Prostate gland (tissue), 2 donors: Measurements from ENCODE around the gene SLC16A10.

ENCODE experiments used
- CTCF ChIP-seq, 4 experiments: fragments of 200-600 bp in 2 of 4; fragments of 450-650 bp in 2 of 4; sonication (generic) in 2 of 4; IDR thresholded peaks; 1 replicate in 3 of 4; 2 replicates in 1 of 4; pipeline ENCODE4 v1.5.1; 2016 to 2019; ENCODE audit warnings: antibody characterized with exemption in 4 of 4, mild to moderate bottlenecking in 2 of 4, moderate library complexity in 2 of 4
- POLR2A ChIP-seq: fragments of 450-650 bp; IDR thresholded peaks from one replicate; pipeline ENCODE4 v1.6.1; 2016; ENCODE audit warnings: antibody characterized with exemption, mild to moderate bottlenecking

DNA sequence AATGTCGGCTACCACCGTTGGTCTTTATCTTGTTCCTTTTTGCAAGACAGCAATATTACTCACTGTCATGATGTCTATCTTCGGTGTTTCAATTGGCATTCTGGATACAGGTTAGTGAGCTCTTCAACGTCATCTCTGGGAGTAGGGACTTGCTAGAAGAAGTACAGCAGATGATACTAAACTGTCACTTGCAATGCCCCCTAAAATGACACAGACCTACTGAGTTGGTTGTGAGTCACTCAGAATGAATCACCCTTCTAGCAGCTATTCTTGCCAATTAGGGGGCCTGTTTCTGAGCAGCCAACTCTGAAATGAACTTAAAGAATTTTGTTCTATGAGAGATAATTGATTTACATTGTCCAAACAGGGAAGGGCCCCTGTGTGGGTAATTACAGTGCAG lies 176.5 kb downstream of the SLC16A10 start:
- no peak for TF ChIP-seq CTCF (IDR thresholded peaks at IDR 0.05)
- TF ChIP-seq POLR2A, result no peak
